GM10847 (cell line): ENCODE measurements around the gene SUZ12.

Source experiments
- POLR2A ChIP-seq: IDR thresholded peaks from 2 replicates; pipeline ENCODE4 v1.6.1; 2011; ENCODE audit not compliant: insufficient read length; ENCODE audit errors: extremely low read depth

The SUZ12 gene

GRCh38 chr17:31936615-31937609 lies at the start of gene SUZ12:
Gene SUZ12 (plus strand): TSS chr17:31937007. CDS start chr17:31937247, 240 bp downstream.
- TF ChIP-seq POLR2A: peak; percentile 49

GRCh38 chr17:31888124-31888523 lies 48.7 kb upstream of the SUZ12 start:
- TF ChIP-seq POLR2A: no peak

DNA sequence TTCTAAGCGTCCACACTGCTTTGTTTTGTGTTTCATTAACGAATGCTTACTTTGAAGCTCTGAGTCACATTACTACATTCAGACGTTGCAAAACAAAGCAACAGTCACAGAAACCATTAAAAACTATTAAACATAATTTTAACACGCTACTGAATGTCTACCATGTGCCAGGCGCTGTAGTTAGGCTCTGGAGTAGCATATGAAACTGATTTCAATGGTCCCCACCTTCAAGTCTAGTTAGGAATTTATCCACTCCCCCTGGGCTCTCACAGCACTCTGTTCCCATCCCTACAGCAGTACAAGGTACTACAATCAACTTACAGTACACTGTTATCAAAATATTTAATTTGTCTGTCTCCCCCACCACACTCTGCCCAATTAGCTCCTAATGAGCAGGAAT lies 35.9 kb upstream of the SUZ12 start:
- TF ChIP-seq POLR2A: no peak

- no peak for TF ChIP-seq POLR2A
These were observed 34.1 kb upstream of the SUZ12 start for GRCh38 chr17:31902693-31903092.

DNA sequence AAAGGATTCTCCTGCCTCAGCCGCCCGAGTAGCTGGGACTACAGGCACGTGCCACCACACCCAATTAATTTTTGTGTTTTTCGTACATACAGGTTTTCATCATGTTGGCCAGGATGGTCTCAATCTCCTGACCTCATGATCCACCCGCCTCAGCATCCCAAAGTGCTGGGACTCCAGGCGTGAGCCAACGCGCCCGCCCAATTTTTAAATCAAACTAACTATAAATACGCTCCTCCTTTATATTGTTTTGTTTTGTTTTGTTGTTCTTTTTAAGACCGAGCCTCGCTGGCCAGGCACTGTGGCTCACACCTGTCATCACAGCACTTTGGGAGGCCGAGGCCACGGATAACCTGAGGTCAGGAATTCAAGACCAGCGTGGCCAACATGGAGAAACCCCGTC lies 33.4 kb upstream of the SUZ12 start:
- no peak for TF ChIP-seq POLR2A

- TF ChIP-seq POLR2A: no peak
These were observed 29.4 kb upstream of the SUZ12 start for GRCh38 chr17:31907342-31907962.

DNA sequence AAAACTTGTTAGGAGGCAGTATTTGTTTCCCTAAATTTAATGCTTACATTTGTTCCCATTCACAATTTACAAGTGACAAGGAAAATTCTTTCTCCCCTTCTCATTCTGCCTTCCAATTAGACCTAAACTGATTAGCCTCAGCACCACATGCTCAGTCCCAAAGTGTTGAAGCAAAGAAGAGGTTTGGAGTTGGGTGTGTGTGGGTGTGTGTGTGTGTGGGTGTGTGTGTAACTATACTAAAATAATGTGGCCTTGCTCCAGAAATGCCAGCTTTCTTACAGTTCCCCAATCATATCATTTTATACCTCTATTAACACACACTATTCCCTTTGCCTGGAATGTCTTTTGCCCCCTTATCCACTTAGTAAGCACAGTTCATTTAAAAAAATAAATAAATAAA lies 28.4 kb upstream of the SUZ12 start:
- no peak for TF ChIP-seq POLR2A

DNA sequence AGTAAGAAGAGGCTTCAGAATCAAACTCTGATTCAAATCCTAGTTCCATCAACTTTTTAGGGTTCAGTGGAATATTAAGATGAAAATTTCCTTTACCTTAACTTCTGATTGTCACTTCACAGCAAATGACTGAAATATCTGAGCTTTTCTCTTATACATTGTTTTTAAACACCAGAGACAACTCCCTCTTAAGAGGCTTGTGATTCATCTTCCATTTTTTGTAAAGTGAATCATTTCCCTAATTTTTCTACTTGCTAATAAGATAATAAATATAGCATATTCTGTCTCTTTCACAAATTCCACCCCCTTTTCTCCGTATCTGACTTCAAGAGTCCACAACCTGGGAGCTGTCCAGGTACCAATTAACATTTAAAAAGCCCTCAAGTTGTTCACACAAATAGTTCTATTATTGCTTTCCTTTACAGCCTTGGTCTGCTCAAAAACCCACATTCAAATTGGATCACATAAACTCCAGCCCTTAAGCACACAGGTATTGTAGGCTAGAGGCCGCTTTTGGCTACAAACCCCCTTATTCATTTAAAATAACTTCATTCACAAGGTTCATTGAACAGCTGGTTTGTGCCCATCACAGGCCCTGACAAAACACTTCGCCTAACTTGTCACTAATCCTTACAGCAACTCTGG lies 21.2 kb upstream of the SUZ12 start:
- no peak for TF ChIP-seq POLR2A

DNA sequence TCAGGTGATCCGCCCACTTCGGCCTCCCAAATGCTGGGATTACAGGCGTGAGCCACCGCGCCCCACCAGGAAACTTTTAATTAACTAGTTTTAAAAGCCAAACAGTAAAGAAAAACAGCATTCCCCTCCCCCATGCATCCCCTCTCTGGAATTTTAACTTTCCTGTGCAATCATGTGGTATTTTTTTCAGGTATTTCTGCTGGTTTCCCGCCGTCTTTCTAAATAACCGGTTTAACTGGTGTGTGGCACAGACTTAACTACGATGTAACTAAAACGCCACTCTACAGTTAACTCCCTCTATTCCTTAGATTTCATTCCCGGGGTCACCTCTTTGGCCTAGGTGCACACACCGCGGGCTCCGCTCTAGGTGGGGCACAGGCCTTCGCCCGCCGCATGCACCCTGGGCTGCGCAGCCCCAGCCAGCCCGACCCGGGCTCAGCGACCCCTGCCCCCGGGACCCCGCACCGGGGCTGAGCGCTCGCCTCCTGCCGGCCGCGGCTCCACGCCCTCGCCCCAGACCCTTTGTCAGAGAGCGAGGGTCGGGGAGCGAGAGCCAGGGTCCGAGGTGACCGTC lies 20.2 kb upstream of the SUZ12 start:
- no peak for TF ChIP-seq POLR2A

DNA sequence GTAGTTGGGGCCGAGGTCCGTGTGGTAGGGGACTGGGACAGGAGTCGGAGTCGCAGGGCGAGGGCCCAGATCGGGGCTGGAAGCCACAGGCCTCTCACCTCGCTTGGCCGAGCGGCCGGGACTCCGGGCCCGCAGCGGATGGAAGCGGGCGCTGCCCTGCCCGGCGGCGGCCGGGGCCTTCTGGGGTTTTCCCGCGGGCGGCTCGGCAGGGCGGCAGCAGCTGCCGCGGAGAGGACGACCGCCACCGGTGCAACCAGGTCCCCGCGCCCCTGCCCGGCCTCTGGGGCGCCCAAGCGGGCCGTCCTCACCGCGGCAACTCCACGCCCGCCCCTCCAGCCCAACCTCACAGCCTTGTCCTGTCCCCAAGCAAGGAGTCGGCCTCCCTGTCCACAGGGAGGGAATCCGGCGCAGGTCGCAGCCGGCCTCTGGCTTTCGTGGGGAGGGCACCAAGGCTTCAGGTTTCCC lies 19.7 kb upstream of the SUZ12 start:
- TF ChIP-seq POLR2A: no peak

GRCh38 chr17:31918701-31919128 lies 18.1 kb upstream of the SUZ12 start:
- no peak for TF ChIP-seq POLR2A

GRCh38 chr17:31919802-31920525 lies 16.8 kb upstream of the SUZ12 start:
- TF ChIP-seq POLR2A: no peak

GRCh38 chr17:31926100-31926729 lies 10.6 kb upstream of the SUZ12 start:
- no peak for TF ChIP-seq POLR2A

GRCh38 chr17:31931756-31932155 lies 5.1 kb upstream of the SUZ12 start:
- no peak for TF ChIP-seq POLR2A

GRCh38 chr17:31935512-31935911 lies 1.3 kb upstream of the SUZ12 start:
- TF ChIP-seq POLR2A: no peak

DNA sequence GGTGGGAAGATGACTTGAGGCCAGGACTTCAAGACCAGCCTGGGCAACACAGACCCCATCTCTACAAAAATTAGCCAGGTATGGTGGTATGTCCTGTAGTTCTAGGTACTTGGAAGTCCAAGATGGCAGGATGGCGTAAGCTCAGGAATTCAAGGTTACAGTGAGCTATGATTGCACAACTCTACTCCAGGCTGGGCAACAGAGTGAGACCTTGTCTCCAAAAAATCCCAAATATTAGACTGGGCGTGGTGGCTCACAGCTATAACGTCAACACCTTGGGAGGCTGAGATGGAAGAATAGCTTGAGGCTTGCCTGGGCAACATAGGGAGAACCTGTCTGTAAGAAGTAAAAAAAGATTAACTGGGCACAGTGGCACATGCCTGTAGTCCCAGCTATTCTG lies 30.8 kb downstream of the SUZ12 start:
- TF ChIP-seq POLR2A: no peak
